Neutrophil (primary cell): ENCODE data around the gene CDC25C.
A peak's percentile ranks its signal among the peaks of the same experiment; 100 is the strongest.

Experiments used
- H3K27ac ChIP-seq: fragments of 200-600 bp; sonication (generic); 2 replicates; pipeline ENCODE4 v1.5.1; 2016; ENCODE audit warnings: mild to moderate bottlenecking, moderate library complexity
- H3K27me3 ChIP-seq: fragments of 200-600 bp; sonication (generic); 2 replicates; pipeline ENCODE4 v1.6.0; 2016; ENCODE audit warnings: mild to moderate bottlenecking
- H3K36me3 ChIP-seq: fragments of 200-600 bp; sonication (generic); 2 replicates; pipeline ENCODE4 v1.5.1; 2017
- H3K4me1 ChIP-seq, 2 experiments: fragments of 200-600 bp in 1 of 2; sonication (generic) in 1 of 2; 1 replicate in 1 of 2; 2 replicates in 1 of 2; pipeline versions ENCODE4 v1.5.1 to v1.6.1; 2013 to 2016; ENCODE audit warnings: low read depth in 1 of 2, low read length in 1 of 2, mild to moderate bottlenecking in 1 of 2, moderate library complexity in 1 of 2; ENCODE audit not compliant: control insufficient read depth in 1 of 2, insufficient read depth in 1 of 2
- H3K4me3 ChIP-seq, 2 experiments: fragments of 200-600 bp in 1 of 2; sonication (generic) in 1 of 2; 1 replicate in 1 of 2; 2 replicates in 1 of 2; pipeline ENCODE4 v1.5.1; 2013 to 2016; ENCODE audit warnings: low read depth in 1 of 2, low read length in 1 of 2, mild to moderate bottlenecking in 1 of 2, moderate library complexity in 1 of 2
- H3K9me3 ChIP-seq: fragments of 200-600 bp; sonication (generic); 2 replicates; pipeline ENCODE4 v1.5.1; 2016
- TF ChIP-seq, protein P1 (sequence below): fragments of 200-600 bp; sonication (generic); IDR thresholded peaks from 2 replicates; pipeline ENCODE4 v1.5.1; 2016; ENCODE audit warnings: antibody characterized with exemption

The CDC25C gene

DNA sequence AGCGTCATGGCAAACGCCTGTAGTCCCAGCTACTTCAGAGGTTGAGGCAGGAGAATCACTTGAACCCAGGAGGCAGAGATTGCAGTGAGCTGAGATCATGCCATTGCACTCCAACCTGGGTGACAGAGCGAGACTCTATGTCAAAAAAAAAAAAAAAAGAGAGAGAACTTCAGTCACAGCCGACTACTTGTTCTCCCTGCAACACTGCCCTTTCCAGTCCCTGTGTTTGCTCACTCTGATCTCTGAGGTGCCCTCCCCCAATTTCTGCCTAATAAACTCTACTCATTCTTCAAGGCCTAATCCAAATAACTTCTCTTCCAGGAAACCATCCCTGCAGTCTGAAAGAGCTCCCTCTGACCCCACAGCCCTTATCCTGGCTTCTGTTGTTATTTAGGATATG is 85.3 kb downstream of the CDC25C start:
- peaks cover 11% of the 10 kb centered on the region in 2 experiments for H3K4me1 ChIP-seq
- no peaks in the 10 kb centered on the region for H3K36me3 ChIP-seq
- TF ChIP-seq, protein P1, sequence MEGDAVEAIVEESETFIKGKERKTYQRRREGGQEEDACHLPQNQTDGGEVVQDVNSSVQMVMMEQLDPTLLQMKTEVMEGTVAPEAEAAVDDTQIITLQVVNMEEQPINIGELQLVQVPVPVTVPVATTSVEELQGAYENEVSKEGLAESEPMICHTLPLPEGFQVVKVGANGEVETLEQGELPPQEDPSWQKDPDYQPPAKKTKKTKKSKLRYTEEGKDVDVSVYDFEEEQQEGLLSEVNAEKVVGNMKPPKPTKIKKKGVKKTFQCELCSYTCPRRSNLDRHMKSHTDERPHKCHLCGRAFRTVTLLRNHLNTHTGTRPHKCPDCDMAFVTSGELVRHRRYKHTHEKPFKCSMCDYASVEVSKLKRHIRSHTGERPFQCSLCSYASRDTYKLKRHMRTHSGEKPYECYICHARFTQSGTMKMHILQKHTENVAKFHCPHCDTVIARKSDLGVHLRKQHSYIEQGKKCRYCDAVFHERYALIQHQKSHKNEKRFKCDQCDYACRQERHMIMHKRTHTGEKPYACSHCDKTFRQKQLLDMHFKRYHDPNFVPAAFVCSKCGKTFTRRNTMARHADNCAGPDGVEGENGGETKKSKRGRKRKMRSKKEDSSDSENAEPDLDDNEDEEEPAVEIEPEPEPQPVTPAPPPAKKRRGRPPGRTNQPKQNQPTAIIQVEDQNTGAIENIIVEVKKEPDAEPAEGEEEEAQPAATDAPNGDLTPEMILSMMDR: no peak
- H3K9me3 ChIP-seq: no peaks in the 10 kb centered on the region
- H3K4me3 ChIP-seq: no peak overlapping the region
- peaks cover 25% of the 10 kb centered on the region for H3K27me3 ChIP-seq
- H3K27ac ChIP-seq: no peak overlapping the region

DNA sequence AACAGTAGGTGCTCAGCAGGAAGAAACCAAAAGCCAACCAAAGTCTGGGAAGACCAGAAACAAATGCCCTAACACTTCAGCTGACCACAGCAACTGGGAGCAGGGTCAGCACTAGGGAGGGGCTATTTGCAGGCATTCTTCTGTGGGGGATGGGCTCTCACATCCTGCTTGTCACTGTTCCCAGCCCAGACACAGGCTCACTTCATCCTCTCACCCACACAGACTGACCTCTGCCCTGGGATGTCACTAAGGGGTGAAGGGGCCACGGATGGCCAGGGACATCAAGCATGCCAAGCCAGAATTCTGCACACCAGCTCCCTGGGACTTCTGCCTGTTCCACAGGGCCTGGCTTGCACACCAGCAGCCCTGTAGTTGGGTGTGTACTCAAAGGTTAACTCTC is 85.9 kb downstream of the CDC25C start:
- TF ChIP-seq, protein P1: no peak
- H3K27ac ChIP-seq: no peak overlapping the region

DNA sequence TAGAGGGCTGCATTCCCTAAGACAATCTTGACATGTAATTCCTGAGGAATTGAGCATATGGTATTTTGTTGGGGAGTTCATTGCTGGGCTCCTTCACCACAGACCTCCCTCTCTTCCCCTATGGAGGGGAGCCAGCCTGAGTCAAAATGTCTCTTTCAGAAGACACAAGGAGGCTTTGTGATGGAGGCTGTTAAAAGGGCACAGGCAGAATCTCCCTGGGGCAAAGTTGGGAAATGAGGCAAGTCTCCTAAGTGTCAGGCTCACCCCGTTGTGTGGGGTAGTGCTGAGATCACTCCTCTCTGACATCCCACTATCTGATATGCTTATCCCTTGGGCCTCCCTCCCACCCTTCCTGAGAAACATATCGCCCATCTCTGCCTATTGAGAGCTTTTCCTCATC is 87.8 kb downstream of the CDC25C start:
- H3K4me3 ChIP-seq: no peak overlapping the region
- H3K27me3 ChIP-seq: peaks cover 45% of the 10 kb centered on the region
- H3K4me1 ChIP-seq: peaks cover 17 to 20% of the 10 kb centered on the region in 2 experiments
- no peaks in the 10 kb centered on the region for H3K9me3 ChIP-seq
- H3K27ac ChIP-seq: no peak overlapping the region
- H3K36me3 ChIP-seq: no peaks in the 10 kb centered on the region
- TF ChIP-seq, protein P1: no peak

More for the DNA sequence above, 85.9 kb downstream of the CDC25C start:
- Histone ChIP-seq H3K9me3 (no peaks in the 10 kb centered on the region), H3K4me1 (peaks cover 17% of the 10 kb centered on the region in 2 experiments), H3K4me3 (no peak overlapping the region), H3K27me3 (peaks cover 32% of the 10 kb centered on the region), H3K36me3 (no peaks in the 10 kb centered on the region)

DNA sequence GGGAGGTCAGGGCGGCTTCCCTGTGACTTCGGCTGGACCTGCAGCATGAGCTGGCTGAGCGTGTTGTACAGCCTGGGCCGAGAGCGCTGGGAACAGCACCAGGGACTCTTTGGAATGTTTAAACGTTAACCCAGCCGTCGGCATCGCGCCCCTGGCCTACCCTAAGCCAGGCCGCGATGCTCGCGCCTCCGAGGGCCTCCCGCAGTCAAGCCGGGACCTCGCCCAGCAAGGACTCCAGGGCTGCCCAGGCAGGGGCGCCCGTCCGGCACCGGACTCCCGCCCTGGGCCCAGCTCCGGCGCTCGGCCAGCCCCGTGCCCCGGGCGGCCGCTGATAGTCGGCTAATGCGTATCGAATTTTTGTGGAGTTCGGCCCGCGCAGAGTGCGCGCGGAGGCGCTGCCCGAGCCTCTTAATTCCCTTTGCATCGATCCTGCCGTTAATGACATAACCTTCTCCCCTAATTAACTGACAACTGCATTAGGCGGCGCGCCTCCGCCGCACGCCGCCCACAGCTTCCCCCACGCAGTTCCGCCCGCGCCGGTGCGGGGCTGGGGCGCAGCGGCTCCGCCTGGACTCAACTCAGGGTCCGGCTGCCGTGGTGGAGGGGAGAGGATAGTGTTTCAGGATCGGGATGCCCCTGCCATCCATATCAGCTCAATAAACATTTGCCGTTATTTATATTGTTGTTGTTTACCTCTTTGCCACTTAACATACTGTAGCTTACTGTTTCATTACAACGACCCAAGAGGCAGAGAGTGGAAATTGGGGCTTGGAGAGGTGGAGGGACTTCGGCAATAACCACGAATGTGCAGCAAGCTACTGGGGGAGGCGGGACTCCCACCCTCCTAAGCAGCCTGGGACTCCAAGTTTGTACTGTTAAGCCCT is 89.7 kb downstream of the CDC25C start:
- H3K27me3 ChIP-seq: peaks cover 45% of the 10 kb centered on the region
- no peaks in the 10 kb centered on the region for H3K36me3 ChIP-seq
- peaks cover 17 to 20% of the 10 kb centered on the region in 2 experiments for H3K4me1 ChIP-seq
- peak overlapping the region; percentile 46 to 59 for H3K4me3 ChIP-seq
- no peaks in the 10 kb centered on the region for H3K9me3 ChIP-seq
- TF ChIP-seq, protein P1: no peak
- H3K27ac ChIP-seq: no peak overlapping the region

DNA sequence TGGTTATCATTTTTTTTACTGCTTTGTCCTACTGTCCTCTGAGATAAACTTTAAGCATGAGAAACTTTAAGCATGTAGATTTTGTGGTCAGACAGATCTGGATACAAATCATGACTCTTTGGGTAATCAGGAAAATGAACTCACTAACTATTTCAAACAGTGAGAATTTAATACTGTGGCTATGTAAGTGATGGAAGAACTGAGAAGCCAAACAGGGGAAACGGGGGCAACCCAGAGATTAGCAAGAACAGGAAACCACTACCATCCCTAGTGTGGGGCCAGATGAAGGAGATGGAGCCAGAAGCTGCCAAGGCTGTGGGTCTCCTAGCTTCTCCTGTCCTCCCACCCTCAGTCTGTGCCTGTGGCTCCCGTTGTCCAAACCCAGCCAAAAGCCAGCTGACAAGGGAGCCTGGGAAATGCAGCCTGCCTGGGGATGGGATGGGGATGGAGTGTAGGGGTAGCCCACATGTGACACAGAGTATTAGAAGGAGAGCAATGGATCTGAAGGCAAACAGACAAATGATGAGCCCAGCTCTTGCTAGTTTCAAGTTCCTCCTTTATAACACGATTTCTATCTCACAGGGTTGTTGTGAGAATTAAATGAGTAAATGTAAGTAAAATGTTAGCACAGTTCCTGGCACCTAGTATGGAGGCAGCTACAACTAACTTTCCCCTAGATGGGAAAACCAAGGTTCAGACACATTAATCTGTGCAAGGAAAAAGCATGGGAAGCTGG is 90.8 kb downstream of the CDC25C start:
- Histone ChIP-seq H3K9me3 (no peaks in the 10 kb centered on the region), H3K4me3 (no peak overlapping the region), H3K27ac (no peak overlapping the region), H3K27me3 (peaks cover 45% of the 10 kb centered on the region), H3K36me3 (no peaks in the 10 kb centered on the region), H3K4me1 (peaks cover 17 to 20% of the 10 kb centered on the region in 2 experiments)
- TF ChIP-seq, protein P1: no peak
